ENCODE measurements around the gene FLAD1.
"Not testable (repeated sequence)": the region's sequence is repeated elsewhere in the genome, so short reads cannot be mapped to it uniquely, and the experiment has no call there.

FLAD1 gene

DNA sequence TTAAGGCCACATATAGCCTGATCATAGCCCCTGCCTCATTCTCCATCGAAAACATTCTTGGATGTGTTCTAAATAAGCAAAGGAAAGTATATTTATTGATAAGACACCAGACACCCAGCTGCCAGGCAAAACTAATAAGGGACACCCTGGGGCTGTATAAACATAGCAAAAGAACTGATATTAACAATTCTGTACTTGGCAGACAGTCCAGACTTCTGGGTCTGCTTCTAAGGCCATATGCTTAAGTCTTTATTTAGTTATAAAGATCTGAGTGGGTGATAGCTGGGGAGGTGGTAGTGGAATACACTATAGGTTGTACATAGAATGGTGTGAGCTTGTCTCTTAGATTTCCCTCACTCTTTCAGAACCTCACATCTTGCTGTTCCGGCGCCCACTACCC lies 4.8 kb upstream of the FLAD1 start:
- H3K4me3 ChIP-seq (ENCODE audit: low read depth, low read length): no peak overlapping the region
- TF ChIP-seq, protein P1, sequence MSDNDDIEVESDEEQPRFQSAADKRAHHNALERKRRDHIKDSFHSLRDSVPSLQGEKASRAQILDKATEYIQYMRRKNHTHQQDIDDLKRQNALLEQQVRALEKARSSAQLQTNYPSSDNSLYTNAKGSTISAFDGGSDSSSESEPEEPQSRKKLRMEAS (IDR thresholded peaks at IDR 0.05; ENCODE audit: low read depth, low read length): no peak
- TF ChIP-seq POLR2A (IDR thresholded peaks at IDR 0.05; ENCODE audit: extremely low read depth, insufficient read length): no peak
- TF ChIP-seq CTCF (IDR thresholded peaks at IDR 0.05; ENCODE audit: low read depth, low read length): no peak
- no peak for TF ChIP-seq MYC (IDR thresholded peaks at IDR 0.05; ENCODE audit: low read depth, low read length)
- DNase-seq (ENCODE audit: low read depth): no peak

GRCh38 chr1:154982341-154982740 lies 803 bp upstream of the FLAD1 start:
- TF ChIP-seq MYC (IDR thresholded peaks at IDR 0.05; ENCODE audit: low read depth, low read length): no peak
- H3K4me3 ChIP-seq (ENCODE audit: low read depth, low read length): peak overlapping the region; percentile 81
- no peak for DNase-seq (ENCODE audit: low read depth)

GRCh38 chr1:154983776-154984466 lies 777 bp downstream of the FLAD1 start:
- DNase-seq (ENCODE audit: low read depth): no peak
- H3K4me3 ChIP-seq (ENCODE audit: low read depth, low read length): peak overlapping the region; percentile 87
- TF ChIP-seq, protein P1 (IDR thresholded peaks at IDR 0.05; ENCODE audit: low read depth, low read length): no peak
- TF ChIP-seq POLR2A (IDR thresholded peaks at IDR 0.05; ENCODE audit: extremely low read depth, insufficient read length): no peak
- no peak for TF ChIP-seq MYC (IDR thresholded peaks at IDR 0.05; ENCODE audit: low read depth, low read length)
- TF ChIP-seq CTCF (IDR thresholded peaks at IDR 0.05; ENCODE audit: low read depth, low read length): no peak

GRCh38 chr1:154986736-154987135 lies 3.6 kb downstream of the FLAD1 start:
- not testable (repeated sequence) for H3K4me3 ChIP-seq (ENCODE audit: low read depth, low read length); DNase-seq (ENCODE audit: low read depth)

GRCh38 chr1:154987326-154987725 lies 4.2 kb downstream of the FLAD1 start:
- no peak overlapping the region for H3K4me3 ChIP-seq (ENCODE audit: low read depth, low read length)
- TF ChIP-seq CTCF (IDR thresholded peaks at IDR 0.05; ENCODE audit: low read depth, low read length): no peak
- no peak for DNase-seq (ENCODE audit: low read depth)

- DNase-seq (ENCODE audit: low read depth): peak; percentile 47
- TF ChIP-seq CTCF (IDR thresholded peaks at IDR 0.05; ENCODE audit: low read depth, low read length) (no peak), MYC (IDR thresholded peaks at IDR 0.05; ENCODE audit: low read depth, low read length) (no peak), POLR2A (IDR thresholded peaks at IDR 0.05; ENCODE audit: extremely low read depth, insufficient read length) (no peak)
- TF ChIP-seq, protein P1 (IDR thresholded peaks at IDR 0.05; ENCODE audit: low read depth, low read length): no peak
- H3K4me3 ChIP-seq (ENCODE audit: low read depth, low read length): no peak overlapping the region
Observed at GRCh38 chr1:154988058-154988954, 5.2 kb downstream of the FLAD1 start.
